ENCODE data around the gene LGR5. TPM values are rescaled to one million over a fixed set of nuclear protein-coding genes. Genes with fewer than 3 reads are reported as not detected.

LGR5 gene
- total RNA-seq, 4 donors from 2014 or later, result 8.7 to 40.1 (median 24.3) TPM

DNA sequence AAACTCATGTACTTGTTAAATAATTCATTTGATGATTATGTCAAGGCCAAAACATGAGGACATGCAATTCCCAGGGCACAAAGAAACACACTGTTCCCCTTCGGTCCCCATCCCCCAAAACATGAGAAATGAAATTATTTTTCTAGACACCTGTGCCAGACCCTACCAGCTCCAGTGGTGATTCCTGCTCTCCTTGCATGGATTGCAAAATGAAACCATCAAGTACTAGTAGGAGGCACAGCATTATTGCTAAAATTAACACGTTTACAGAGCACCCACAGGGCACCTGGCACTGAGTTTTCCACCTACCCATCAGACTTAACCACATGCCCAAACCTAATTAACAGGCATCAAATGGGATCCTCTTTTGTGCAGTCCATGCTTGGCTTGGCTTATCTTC is 147.4 kb downstream of the LGR5 start:
- H3K9me3 ChIP-seq, result no peaks in the 10 kb centered on the region
- H3K27me3 ChIP-seq, result no peaks in the 10 kb centered on the region
- no peak overlapping the region for H3K27ac ChIP-seq
- no peaks in the 10 kb centered on the region for H3K4me1 ChIP-seq
- peaks cover 0 to 11% of the 10 kb centered on the region in 2 donors for H3K36me3 ChIP-seq
- no peak for DNase-seq
- intact Hi-C loops (cut with DNase I; ENCODE audit: low total_unique reads) (no loop called here), in situ Hi-C loops (cut with MboI; ENCODE audit: low sequenced_read_pairs in 4 of 4) (no loop called here)
- H3K4me3 ChIP-seq, result no peak overlapping the region
- ATAC-seq, result no peak
- TF ChIP-seq, protein P1, sequence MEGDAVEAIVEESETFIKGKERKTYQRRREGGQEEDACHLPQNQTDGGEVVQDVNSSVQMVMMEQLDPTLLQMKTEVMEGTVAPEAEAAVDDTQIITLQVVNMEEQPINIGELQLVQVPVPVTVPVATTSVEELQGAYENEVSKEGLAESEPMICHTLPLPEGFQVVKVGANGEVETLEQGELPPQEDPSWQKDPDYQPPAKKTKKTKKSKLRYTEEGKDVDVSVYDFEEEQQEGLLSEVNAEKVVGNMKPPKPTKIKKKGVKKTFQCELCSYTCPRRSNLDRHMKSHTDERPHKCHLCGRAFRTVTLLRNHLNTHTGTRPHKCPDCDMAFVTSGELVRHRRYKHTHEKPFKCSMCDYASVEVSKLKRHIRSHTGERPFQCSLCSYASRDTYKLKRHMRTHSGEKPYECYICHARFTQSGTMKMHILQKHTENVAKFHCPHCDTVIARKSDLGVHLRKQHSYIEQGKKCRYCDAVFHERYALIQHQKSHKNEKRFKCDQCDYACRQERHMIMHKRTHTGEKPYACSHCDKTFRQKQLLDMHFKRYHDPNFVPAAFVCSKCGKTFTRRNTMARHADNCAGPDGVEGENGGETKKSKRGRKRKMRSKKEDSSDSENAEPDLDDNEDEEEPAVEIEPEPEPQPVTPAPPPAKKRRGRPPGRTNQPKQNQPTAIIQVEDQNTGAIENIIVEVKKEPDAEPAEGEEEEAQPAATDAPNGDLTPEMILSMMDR (IDR thresholded peaks at IDR 0.05 in 4 of 5, conservative IDR thresholded peaks at IDR 0.05 in 1 of 5), result no peak
- no peak for TF ChIP-seq POLR2A (IDR thresholded peaks at IDR 0.05)

DNA sequence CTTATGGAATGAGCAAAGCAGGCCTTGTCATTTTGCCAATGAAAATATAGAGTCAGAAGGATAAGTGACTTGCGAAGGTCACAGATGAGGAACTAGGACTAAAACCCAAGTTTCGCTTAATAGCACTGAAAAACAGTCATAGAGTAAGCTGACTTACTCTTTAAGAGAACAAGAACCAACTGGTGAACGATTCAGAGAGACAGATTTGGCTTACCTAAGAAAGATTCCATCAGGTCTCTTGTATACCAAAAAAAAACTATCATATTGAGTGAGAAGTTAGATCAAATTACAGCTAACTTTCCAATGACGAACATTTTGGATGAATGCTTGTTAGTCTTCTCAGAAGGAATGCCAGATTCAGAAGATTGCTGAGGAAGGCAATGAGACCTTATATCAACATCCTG is 149.9 kb downstream of the LGR5 start:
- H3K4me1 ChIP-seq, result no peaks in the 10 kb centered on the region
- in situ Hi-C loops (cut with MboI; ENCODE audit: low sequenced_read_pairs in 4 of 4), result no loop called here
- intact Hi-C loops (cut with DNase I; ENCODE audit: low total_unique reads), result no loop called here
- H3K36me3 ChIP-seq, result no peaks in the 10 kb centered on the region
- TF ChIP-seq, protein P1 (IDR thresholded peaks at IDR 0.05 in 4 of 5, conservative IDR thresholded peaks at IDR 0.05 in 1 of 5), result no peak
- TF ChIP-seq POLR2A (IDR thresholded peaks at IDR 0.05), result no peak
- H3K4me3 ChIP-seq, result no peak overlapping the region
- DNase-seq (no peak), ATAC-seq (no peak)
- H3K9me3 ChIP-seq, result no peaks in the 10 kb centered on the region
- H3K27me3 ChIP-seq, result no peaks in the 10 kb centered on the region
- H3K27ac ChIP-seq, result no peak overlapping the region

DNA sequence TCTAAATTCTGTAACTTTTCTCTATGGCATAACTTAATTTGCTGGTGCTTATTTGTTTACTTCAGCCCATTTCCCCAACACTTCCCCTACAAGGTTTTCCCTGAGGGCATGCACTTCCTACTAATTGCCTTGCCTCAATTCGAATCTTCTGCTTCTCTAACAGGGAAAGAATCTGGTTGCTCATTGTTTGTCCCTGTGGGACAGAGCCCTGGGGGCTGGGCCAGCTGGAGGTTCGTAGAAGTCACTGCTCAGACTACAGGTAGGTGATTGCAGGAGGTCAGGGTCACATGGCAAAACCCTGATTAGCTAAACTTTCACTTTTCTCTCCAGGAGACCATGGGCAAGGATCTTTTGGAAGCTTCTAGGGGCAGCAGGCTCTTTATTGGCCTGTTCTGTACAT is 152.0 kb downstream of the LGR5 start:
- Histone ChIP-seq H3K27me3 (peaks cover 0 to 4% (median 0%) of the 10 kb centered on the region in 3 donors), H3K9me3 (no peaks in the 10 kb centered on the region), H3K27ac (no peak overlapping the region), H3K4me1 (no peaks in the 10 kb centered on the region), H3K36me3 (no peaks in the 10 kb centered on the region), H3K4me3 (no peak overlapping the region)
- DNase-seq, result no peak
- ATAC-seq, result no peak
- TF ChIP-seq, protein P1 (IDR thresholded peaks at IDR 0.05 in 4 of 5, conservative IDR thresholded peaks at IDR 0.05 in 1 of 5), result no peak
- TF ChIP-seq POLR2A (IDR thresholded peaks at IDR 0.05), result no peak
- in situ Hi-C loops (cut with MboI; ENCODE audit: low sequenced_read_pairs in 4 of 4), result no loop called here
- intact Hi-C loops (cut with DNase I; ENCODE audit: low total_unique reads), result no loop called here

DNA sequence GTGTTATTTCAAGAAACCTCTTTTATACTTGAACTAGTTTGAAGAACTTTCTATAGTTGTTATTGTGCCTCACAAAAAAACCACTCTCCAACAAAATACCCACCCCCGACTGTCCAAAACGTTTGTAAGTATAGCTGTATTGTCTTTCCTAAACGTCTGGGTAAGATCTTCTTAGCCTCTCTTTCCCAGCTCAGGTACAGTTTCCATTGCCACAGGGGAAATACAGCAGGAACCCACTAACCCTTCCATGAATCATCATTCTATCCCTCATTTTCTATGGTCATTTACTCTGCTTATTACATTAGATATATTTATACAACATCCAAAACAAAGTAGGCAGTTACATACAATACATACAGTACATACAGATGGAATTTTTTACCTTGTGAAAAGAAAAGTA is 153.2 kb downstream of the LGR5 start:
- ATAC-seq (no peak), DNase-seq (no peak)
- in situ Hi-C loops (cut with MboI; ENCODE audit: low sequenced_read_pairs in 4 of 4), result no loop called here
- no peaks in the 10 kb centered on the region for H3K4me1 ChIP-seq
- intact Hi-C loops (cut with DNase I; ENCODE audit: low total_unique reads), result no loop called here
- H3K4me3 ChIP-seq, result no peak overlapping the region
- H3K36me3 ChIP-seq, result no peaks in the 10 kb centered on the region
- no peaks in the 10 kb centered on the region for H3K9me3 ChIP-seq
- H3K27ac ChIP-seq, result no peak overlapping the region
- peaks cover 0 to 4% (median 0%) of the 10 kb centered on the region in 3 donors for H3K27me3 ChIP-seq
- no peak for TF ChIP-seq POLR2A (IDR thresholded peaks at IDR 0.05)
- TF ChIP-seq, protein P1 (IDR thresholded peaks at IDR 0.05 in 4 of 5, conservative IDR thresholded peaks at IDR 0.05 in 1 of 5), result no peak
